OCI-LY1 (cell line): ENCODE measurements around the gene BICD1.

Source experiments
- H2AFZ ChIP-seq: fragments of 200-600 bp; sonication (generic), shearing (Covaris generic); 2 replicates; pipeline ENCODE4 v1.6.0; 2014; ENCODE audit warnings: antibody characterized with exemption, mild to moderate bottlenecking, low read length
- H3F3A ChIP-seq: fragments of 200-600 bp; sonication (generic), shearing (Covaris generic); 2 replicates; pipeline ENCODE4 v1.6.0; 2014; ENCODE audit warnings: mild to moderate bottlenecking, antibody characterized with exemption, low read length, moderate library complexity; ENCODE audit not compliant: insufficient read depth
- H3K27ac ChIP-seq: fragments of 200-600 bp; sonication (generic); 2 replicates; pipeline ENCODE4 v1.5.1; 2014; ENCODE audit warnings: low read length, mixed run types, mild to moderate bottlenecking, low read depth; ENCODE audit not compliant: poor library complexity, severe bottlenecking
- H3K27me3 ChIP-seq: fragments of 200-600 bp; sonication (generic); 2 replicates; pipeline ENCODE4 v1.6.0; 2014; ENCODE audit warnings: antibody characterized with exemption, mild to moderate bottlenecking, low read length, moderate library complexity; ENCODE audit not compliant: insufficient read depth
- H3K36me3 ChIP-seq: fragments of 200-600 bp; sonication (generic); 2 replicates; pipeline ENCODE4 v1.6.1; 2014; ENCODE audit warnings: mild to moderate bottlenecking, antibody characterized with exemption, low read length, moderate library complexity, mixed read lengths; ENCODE audit not compliant: insufficient read depth
- H3K4me1 ChIP-seq: fragments of 200-600 bp; sonication (generic); 2 replicates; pipeline ENCODE4 v1.5.1; 2014; ENCODE audit warnings: mild to moderate bottlenecking, low read length, moderate library complexity; ENCODE audit not compliant: insufficient read depth, severe bottlenecking
- H3K4me2 ChIP-seq: fragments of 200-600 bp; sonication (generic), shearing (Covaris generic); 2 replicates; pipeline ENCODE4 v1.6.1; 2014; ENCODE audit warnings: low read length
- H3K4me3 ChIP-seq: fragments of 200-600 bp; sonication (generic); 2 replicates; pipeline ENCODE4 v1.5.1; 2014; ENCODE audit warnings: low read length, low read depth, mild to moderate bottlenecking, mixed read lengths; ENCODE audit not compliant: poor library complexity, severe bottlenecking
- H3K79me2 ChIP-seq: fragments of 200-600 bp; shearing (Covaris generic); 2 replicates; pipeline ENCODE4 v1.6.1; 2016; ENCODE audit warnings: mixed run types, low read length, mixed read lengths; ENCODE audit not compliant: insufficient read depth
- H3K9ac ChIP-seq: fragments of 200-600 bp; sonication (generic), shearing (Covaris generic); 2 replicates; pipeline ENCODE4 v1.6.1; 2014; ENCODE audit warnings: mild to moderate bottlenecking, low read length, mixed read lengths
- H3K9me2 ChIP-seq: fragments of 200-600 bp; sonication (generic), shearing (Covaris generic); 2 replicates; pipeline ENCODE4 v1.6.1; 2014; ENCODE audit warnings: low read depth, mild to moderate bottlenecking, low read length, mixed read lengths
- H3K9me3 ChIP-seq: fragments of 200-600 bp; shearing (Covaris generic); 2 replicates; pipeline ENCODE4 v1.6.1; 2014; ENCODE audit warnings: low read length, mixed read lengths
- H4K20me1 ChIP-seq: fragments of 200-600 bp; sonication (generic), shearing (Covaris generic); 2 replicates; pipeline ENCODE4 v1.6.0; 2016; ENCODE audit warnings: mild to moderate bottlenecking, low read length; ENCODE audit not compliant: insufficient read depth
- CTCF ChIP-seq: fragments of 200-600 bp; sonication (generic), shearing (Covaris generic); IDR thresholded peaks from 2 replicates; pipeline ENCODE4 v1.5.1; 2017; ENCODE audit warnings: mild to moderate bottlenecking, antibody characterized with exemption, low read length, moderate library complexity, mixed read lengths
- EZH2 ChIP-seq: fragments of 200-600 bp; sonication (generic), shearing (Covaris generic); IDR thresholded peaks from 2 replicates; pipeline ENCODE4 v1.8.0; 2017; ENCODE audit warnings: borderline replicate concordance, mixed run types, mild to moderate bottlenecking, antibody characterized with exemption, low read length, moderate library complexity, mixed read lengths

The BICD1 gene

GRCh38 chr12:32100888-32101287, 5.8 kb upstream of the BICD1 start:
- Histone ChIP-seq H2AFZ (no peak overlapping the region), H3K79me2 (no peaks in the 10 kb centered on the region), H3K4me2 (no peak overlapping the region), H3K9me2 (no peaks in the 10 kb centered on the region), H3K4me1 (peaks cover 3% of the 10 kb centered on the region), H3K36me3 (no peaks in the 10 kb centered on the region; the same call in 1 of the 2 replicates), H3F3A (peaks cover 1% of the 10 kb centered on the region; the same call in 1 of the 2 replicates), H3K9me3 (no peaks in the 10 kb centered on the region), H3K27me3 (no peaks in the 10 kb centered on the region), H3K4me3 (no peak overlapping the region), H3K27ac (no peak overlapping the region), H4K20me1 (no peaks in the 10 kb centered on the region), H3K9ac (no peak overlapping the region)
- TF ChIP-seq EZH2: no peak
- no peak for TF ChIP-seq CTCF

GRCh38 chr12:32102234-32102633, 4.4 kb upstream of the BICD1 start:
- H4K20me1 ChIP-seq: no peaks in the 10 kb centered on the region

GRCh38 chr12:32104572-32105355, 1.9 kb upstream of the BICD1 start:
- Histone ChIP-seq H3K9me2 (no peaks in the 10 kb centered on the region), H2AFZ (no peak overlapping the region)

More at GRCh38 chr12:32102234-32102633, 4.4 kb upstream of the BICD1 start:
- Histone ChIP-seq H3K9ac (no peak overlapping the region), H3K4me2 (no peak overlapping the region), H3K79me2 (peaks cover 2% of the 10 kb centered on the region), H2AFZ (no peak overlapping the region), H3K27ac (no peak overlapping the region), H3K9me2 (no peaks in the 10 kb centered on the region), H3K4me1 (peaks cover 8% of the 10 kb centered on the region), H3K27me3 (no peaks in the 10 kb centered on the region), H3K36me3 (no peaks in the 10 kb centered on the region; the same call in 1 of the 2 replicates), H3K4me3 (no peak overlapping the region), H3K9me3 (no peaks in the 10 kb centered on the region), H3F3A (peaks cover 4% of the 10 kb centered on the region; the same call in 1 of the 2 replicates)
- no peak for TF ChIP-seq CTCF
- TF ChIP-seq EZH2: no peak

More at GRCh38 chr12:32104572-32105355, 1.9 kb upstream of the BICD1 start:
- H3K79me2 ChIP-seq: peaks cover 27% of the 10 kb centered on the region
- H4K20me1 ChIP-seq: no peaks in the 10 kb centered on the region
- H3K4me2 ChIP-seq: no peak overlapping the region
- no peaks in the 10 kb centered on the region for H3K9me3 ChIP-seq
- no peak overlapping the region for H3K27ac ChIP-seq
- H3K27me3 ChIP-seq: no peaks in the 10 kb centered on the region
- H3K4me1 ChIP-seq: peaks cover 22% of the 10 kb centered on the region
- TF ChIP-seq CTCF: no peak
- no peak for TF ChIP-seq EZH2
- H3F3A ChIP-seq: peaks cover 4% of the 10 kb centered on the region; the same call in 1 of the 2 replicates
- H3K36me3 ChIP-seq: no peaks in the 10 kb centered on the region
- no peak overlapping the region for H3K9ac ChIP-seq
- no peak overlapping the region for H3K4me3 ChIP-seq
